CD14-positive monocyte (primary cell): ENCODE data around the gene OR11A1. TPM values are rescaled to one million over a fixed set of nuclear protein-coding genes. Genes with fewer than 3 reads are reported as not detected.

Experiments
- DNase-seq, 3 donors: peaks; one replicate each; pipeline ENCODE4 v3.0.0-alpha.2; 2011 to 2022
- H2AFZ ChIP-seq: 2 replicates; pipeline ENCODE4 v1.6.0; 2012; ENCODE audit warnings: mild to moderate bottlenecking, low read depth, low read length, inconsistent platforms; ENCODE audit not compliant: insufficient read depth, poor library complexity, severe bottlenecking
- H3K27ac ChIP-seq, 2 donors: 1 replicate in 1 of 2; 2 replicates in 1 of 2; pipeline ENCODE4 v1.5.1; 2012 to 2013; ENCODE audit warnings: low read length in 2 of 2, control low read depth in 1 of 2, inconsistent platforms in 1 of 2, low read depth in 1 of 2, mild to moderate bottlenecking in 1 of 2
- H3K27me3 ChIP-seq, 2 donors: one replicate each; pipeline versions ENCODE4 v1.6.0 to v1.6.1; 2011 to 2013; ENCODE audit warnings: low read length in 2 of 2; ENCODE audit not compliant: control insufficient read depth in 2 of 2, insufficient read depth in 2 of 2
- H3K36me3 ChIP-seq, 2 donors: replicated peaks in 1 of 2; 1 replicate in 1 of 2; 2 replicates in 1 of 2; pipeline versions ENCODE4 v1.5.1 to v1.6.1; 2012 to 2013; ENCODE audit warnings: low read length in 2 of 2, control low read depth in 1 of 2, inconsistent platforms in 1 of 2, mild to moderate bottlenecking in 1 of 2; ENCODE audit not compliant: insufficient read depth in 2 of 2, control insufficient read depth in 1 of 2
- H3K4me1 ChIP-seq, 2 donors: 1 replicate in 1 of 2; 2 replicates in 1 of 2; pipeline versions ENCODE4 v1.5.1 to v1.6.1; 2012 to 2013; ENCODE audit warnings: low read length in 2 of 2, control low read depth in 1 of 2, inconsistent platforms in 1 of 2, mild to moderate bottlenecking in 1 of 2, moderate library complexity in 1 of 2; ENCODE audit not compliant: insufficient read depth in 2 of 2, control insufficient read depth in 1 of 2
- H3K4me2 ChIP-seq: replicated peaks from 2 replicates; pipeline ENCODE3; 2012; ENCODE audit warnings: low read length, moderate library complexity, mild to moderate bottlenecking; ENCODE audit not compliant: poor library complexity, severe bottlenecking; ENCODE audit errors: extremely low read depth
- H3K4me3 ChIP-seq, 3 experiments: fragments of 200-600 bp in 1 of 3; sonication (generic) in 1 of 3; replicated peaks in 1 of 3; 1 replicate in 2 of 3; 2 replicates in 1 of 3; pipeline ENCODE4 v1.5.1; 2011 to 2013; ENCODE audit warnings: low read length in 3 of 3, mild to moderate bottlenecking in 3 of 3, control low read depth in 2 of 3, low read depth in 2 of 3, inconsistent platforms in 1 of 3, moderate library complexity in 1 of 3
- H3K79me2 ChIP-seq: 2 replicates; pipeline ENCODE4 v1.6.0; 2012; ENCODE audit warnings: mild to moderate bottlenecking, control low read depth, inconsistent platforms, low read length, moderate library complexity; ENCODE audit not compliant: insufficient read depth
- H3K9ac ChIP-seq: 2 replicates; pipeline ENCODE4 v1.6.0; 2017; ENCODE audit warnings: low read length, mild to moderate bottlenecking; ENCODE audit not compliant: insufficient read depth, poor library complexity, severe bottlenecking
- H3K9me3 ChIP-seq, 2 donors: replicated peaks in 1 of 2; 1 replicate in 1 of 2; 2 replicates in 1 of 2; pipeline versions ENCODE4 v1.5.1 to v1.6.1; 2012 to 2013; ENCODE audit warnings: low read length in 2 of 2, control low read depth in 1 of 2; ENCODE audit not compliant: control insufficient read depth in 1 of 2, insufficient read depth in 1 of 2
- H4K20me1 ChIP-seq: 2 replicates; pipeline ENCODE4 v1.6.0; 2012; ENCODE audit warnings: mild to moderate bottlenecking, low read length, control low read depth, moderate library complexity; ENCODE audit not compliant: insufficient read depth
- H3K27ac Mint-ChIP-seq, 7 donors: one replicate each; pipeline ENCODE4 v1.8.0; 2020; ENCODE audit warnings: mild to moderate bottlenecking in 7 of 7, mixed read lengths in 7 of 7, moderate library complexity in 6 of 7, inconsistent platforms in 2 of 7
- H3K27me3 Mint-ChIP-seq, 3 donors: one replicate each; pipeline ENCODE4 v1.8.0; 2021 to 2022; ENCODE audit warnings: low read depth in 3 of 3, mild to moderate bottlenecking in 3 of 3, mixed read lengths in 3 of 3, moderate library complexity in 3 of 3, inconsistent platforms in 1 of 3
- H3K36me3 Mint-ChIP-seq, 2 donors: one replicate each; pipeline ENCODE4 v1.8.0; 2020; ENCODE audit warnings: mixed read lengths in 2 of 2, inconsistent platforms in 1 of 2, mild to moderate bottlenecking in 1 of 2
- H3K4me1 Mint-ChIP-seq: one replicate; pipeline ENCODE4 v1.8.0; 2020; ENCODE audit warnings: mild to moderate bottlenecking, mixed read lengths
- H3K4me3 Mint-ChIP-seq, 2 donors: one replicate each; pipeline ENCODE4 v1.8.0; 2020; ENCODE audit warnings: mild to moderate bottlenecking in 2 of 2, mixed read lengths in 2 of 2, moderate library complexity in 1 of 2
- H3K9me3 Mint-ChIP-seq, 7 donors: one replicate each; pipeline ENCODE4 v1.8.0; 2020 to 2022; ENCODE audit warnings: mixed read lengths in 7 of 7, mild to moderate bottlenecking in 6 of 7, moderate library complexity in 6 of 7, inconsistent platforms in 2 of 7
- CTCF ChIP-seq: fragments of 200-600 bp; IDR thresholded peaks from one replicate; pipeline ENCODE4 v1.8.0; 2022; ENCODE audit warnings: antibody characterized with exemption, mild to moderate bottlenecking
- WGBS: methylation state at CpG from one replicate; pipeline ENCODE4 v1.1.5; 2013; ENCODE audit warnings: missing lambda C conversion rate; ENCODE audit not compliant: insufficient coverage; 5-methylcytosine and 5-hydroxymethylcytosine counted together
- intact Hi-C, 2 donors: fragments of 100-400 bp; cut with micrococcal nuclease; formaldehyde crosslinking; loops; one replicate each; pipeline versions ENCODE4 v1.15.0 to v1.15.1; 2023
- polyA plus RNA-seq, 3 donors: library from polyadenylated mRNA; depleted of rRNA in 1 of 3; unstranded in 2 of 3; stranded (reverse) in 1 of 3; fragments of 300-500 nt in 2 of 3; fragments of >200 nt in 1 of 3; fragmentation: Illumina TruSeq in 2 of 3; gene quantifications; 1 replicate in 2 of 3; 2 replicates in 1 of 3; pipeline ENCODE4 v1.2.3, GENCODE V29; 2012 to 2021

Gene OR11A1
- polyA plus RNA-seq, 3 donors = not detected

DNA sequence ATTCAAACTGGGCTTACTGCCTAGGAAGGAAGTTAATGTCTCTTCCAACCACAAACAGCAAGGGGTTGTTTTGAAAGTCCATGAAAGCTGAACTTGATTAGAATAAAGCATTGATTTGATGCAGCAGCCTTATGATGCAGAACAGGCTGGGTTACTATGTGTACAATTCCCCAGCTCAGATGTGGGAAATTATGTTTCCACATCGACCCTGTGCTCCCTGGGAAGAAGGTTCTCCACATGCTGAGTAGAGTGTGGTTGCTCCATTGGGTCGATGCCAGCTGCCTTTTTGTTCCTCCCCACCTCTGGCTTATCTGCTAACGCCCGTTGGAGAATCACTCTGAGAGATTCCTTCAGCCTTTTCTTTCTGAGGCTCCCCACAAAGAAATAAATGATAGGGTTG lies 29.7 kb upstream of the OR11A1 start:
- no peak for DNase-seq
- WGBS = no CpG with 5 or more reads among the region's 4 CpGs
- no peaks in the 10 kb centered on the region for H3K27me3 ChIP-seq
- H3K4me2 ChIP-seq = no peak overlapping the region
- Mint-ChIP-seq H3K4me3 (no peak overlapping the region), H3K4me1 (peaks cover 4% of the 10 kb centered on the region), H3K36me3 (no peaks in the 10 kb centered on the region), H3K9me3 (peaks cover 0 to 4% (median 1%) of the 10 kb centered on the region in 7 donors), H3K27me3 (peaks cover 0 to 2% (median 0%) of the 10 kb centered on the region in 3 donors), H3K27ac (no peak overlapping the region)
- no peak for TF ChIP-seq CTCF
- no peak overlapping the region for H2AFZ ChIP-seq
- no peaks in the 10 kb centered on the region for H3K79me2 ChIP-seq
- H3K36me3 ChIP-seq = no peaks in the 10 kb centered on the region
- H3K4me3 ChIP-seq = no peak overlapping the region
- H3K9me3 ChIP-seq = no peaks in the 10 kb centered on the region
- H3K9ac ChIP-seq = no peak overlapping the region
- no peak overlapping the region for H3K27ac ChIP-seq
- H4K20me1 ChIP-seq = no peaks in the 10 kb centered on the region
- no peaks in the 10 kb centered on the region for H3K4me1 ChIP-seq
- intact Hi-C loops = no loop called here

DNA sequence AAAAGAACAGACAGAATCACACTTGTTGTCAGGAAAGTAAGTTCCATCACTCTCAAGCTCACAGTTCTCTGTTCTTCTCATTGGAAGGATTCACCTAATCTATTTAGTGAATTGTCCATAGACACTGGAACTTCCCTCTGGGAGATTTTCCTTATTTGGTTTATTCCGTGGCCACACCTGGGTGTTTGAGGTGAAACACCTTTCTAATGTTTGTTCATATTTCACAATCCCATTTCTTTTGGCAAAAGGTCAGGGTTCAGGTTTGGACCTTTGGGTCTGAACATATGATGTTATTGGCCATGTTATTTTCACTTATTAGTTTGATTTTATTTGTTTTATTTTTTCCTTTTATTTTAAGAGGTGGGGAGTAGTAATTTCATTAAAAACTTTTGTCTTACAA lies 26.9 kb upstream of the OR11A1 start:
- WGBS = no CpG with 5 or more reads among the region's 1 CpG
- Mint-ChIP-seq H3K4me3 (no peak overlapping the region), H3K27ac (no peak overlapping the region), H3K9me3 (peaks cover 0 to 6% (median 2%) of the 10 kb centered on the region in 7 donors), H3K36me3 (no peaks in the 10 kb centered on the region), H3K4me1 (no peaks in the 10 kb centered on the region), H3K27me3 (no peaks in the 10 kb centered on the region)
- Histone ChIP-seq H3K4me1 (no peaks in the 10 kb centered on the region), H3K27me3 (no peaks in the 10 kb centered on the region), H3K27ac (no peak overlapping the region), H3K79me2 (no peaks in the 10 kb centered on the region), H2AFZ (no peak overlapping the region), H3K9ac (no peak overlapping the region), H3K4me2 (no peak overlapping the region), H3K4me3 (no peak overlapping the region), H3K36me3 (no peaks in the 10 kb centered on the region), H3K9me3 (no peaks in the 10 kb centered on the region), H4K20me1 (no peaks in the 10 kb centered on the region)
- no peak for TF ChIP-seq CTCF
- intact Hi-C loops = no loop called here
- no peak for DNase-seq
